Measurements from ENCODE around the gene RAI1.

GRCh38 chr17:17677299-17678040 is 3.8 kb upstream of the RAI1 start:
- no peak for TF ChIP-seq POLR2A (IDR thresholded peaks at IDR 0.05; ENCODE audit: low read length)
- no peak for TF ChIP-seq GATA1 (IDR thresholded peaks at IDR 0.05; ENCODE audit: low read depth, low read length)

Data from erythroblast (primary cell).